Loucy (cell line): Measurements from ENCODE around the gene AMN.

ENCODE experiments used
- CTCF ChIP-seq: fragments of 200-600 bp; sonication (generic); conservative IDR thresholded peaks from 2 replicates; pipeline ENCODE4 v1.5.1; 2014; ENCODE audit warnings: mild to moderate bottlenecking, antibody characterized with exemption, low read length
- EZH2phosphoT487 ChIP-seq: fragments of 200-600 bp; IDR thresholded peaks from 2 replicates; pipeline ENCODE4 v1.6.1; 2018; ENCODE audit warnings: antibody characterized with exemption, mild to moderate bottlenecking, moderate library complexity, borderline replicate concordance

GRCh38 chr14:102914474-102915291 lies 7.8 kb upstream of the AMN start:
- TF ChIP-seq CTCF: no peak
- TF ChIP-seq EZH2phosphoT487: no peak
